ENCODE results near the gene FAM53A.
A peak's percentile ranks its signal among the peaks of the same experiment; 100 is the strongest.
"Not testable (repeated sequence)": the region's sequence is repeated elsewhere in the genome, so short reads cannot be mapped to it uniquely, and the experiment has no call there.

Gene FAM53A

DNA sequence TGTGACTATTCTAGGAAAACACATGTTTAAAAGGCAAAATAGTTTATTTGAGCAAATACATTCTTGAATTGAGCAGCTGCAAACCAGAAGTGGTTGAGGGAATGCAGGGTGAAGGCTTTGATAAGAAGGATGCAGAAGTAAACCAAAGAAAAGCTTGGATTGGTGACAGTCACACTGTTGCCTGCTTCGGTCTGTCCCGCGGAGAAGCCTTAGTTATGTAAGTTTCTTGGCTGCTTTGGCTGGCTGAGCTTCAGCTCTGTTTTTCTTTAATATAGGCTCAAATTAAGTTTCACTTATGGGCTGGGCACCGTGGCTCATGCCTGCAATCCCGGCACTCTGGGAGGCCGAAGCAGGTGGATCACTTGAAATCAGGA lies 67.6 kb downstream of the FAM53A start:
- no peak for DNase-seq

DNA sequence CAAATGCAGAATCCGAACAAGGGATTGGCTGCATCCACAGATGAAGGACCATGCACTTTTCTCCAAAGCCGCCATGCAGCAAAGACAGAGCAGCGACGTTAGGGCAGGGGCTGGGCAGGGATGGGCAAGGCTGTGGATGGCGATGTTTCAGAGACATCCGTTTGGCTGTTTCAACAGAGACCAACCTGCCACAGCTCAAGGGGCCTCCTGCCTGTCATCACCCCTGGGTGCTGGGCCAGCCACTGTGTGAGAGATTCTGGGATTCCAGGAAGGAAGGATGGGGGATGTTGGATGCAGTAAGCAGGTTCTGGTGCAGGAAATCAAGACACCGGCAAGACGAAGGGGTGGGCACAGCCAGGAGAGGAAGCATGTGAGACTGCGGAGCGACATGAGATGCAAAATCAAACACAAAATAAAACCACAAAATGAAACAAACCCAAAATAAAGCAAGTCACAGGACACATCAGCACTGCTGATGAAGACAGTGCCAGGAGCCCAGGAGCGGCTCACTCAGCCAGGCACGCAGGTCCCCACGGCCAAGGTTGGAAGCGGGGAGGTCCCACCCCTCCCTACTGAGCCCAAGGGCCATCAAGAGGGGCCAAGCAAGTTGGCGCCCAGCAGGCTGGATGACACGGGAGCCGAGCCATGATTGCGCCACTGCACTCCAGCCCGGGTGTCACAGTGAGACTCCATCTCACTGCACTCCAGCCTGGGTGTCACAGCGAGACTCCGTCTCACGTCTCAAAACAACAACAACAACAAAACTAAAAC lies 68.1 kb downstream of the FAM53A start:
- DNase-seq = peak; percentile 10

DNA sequence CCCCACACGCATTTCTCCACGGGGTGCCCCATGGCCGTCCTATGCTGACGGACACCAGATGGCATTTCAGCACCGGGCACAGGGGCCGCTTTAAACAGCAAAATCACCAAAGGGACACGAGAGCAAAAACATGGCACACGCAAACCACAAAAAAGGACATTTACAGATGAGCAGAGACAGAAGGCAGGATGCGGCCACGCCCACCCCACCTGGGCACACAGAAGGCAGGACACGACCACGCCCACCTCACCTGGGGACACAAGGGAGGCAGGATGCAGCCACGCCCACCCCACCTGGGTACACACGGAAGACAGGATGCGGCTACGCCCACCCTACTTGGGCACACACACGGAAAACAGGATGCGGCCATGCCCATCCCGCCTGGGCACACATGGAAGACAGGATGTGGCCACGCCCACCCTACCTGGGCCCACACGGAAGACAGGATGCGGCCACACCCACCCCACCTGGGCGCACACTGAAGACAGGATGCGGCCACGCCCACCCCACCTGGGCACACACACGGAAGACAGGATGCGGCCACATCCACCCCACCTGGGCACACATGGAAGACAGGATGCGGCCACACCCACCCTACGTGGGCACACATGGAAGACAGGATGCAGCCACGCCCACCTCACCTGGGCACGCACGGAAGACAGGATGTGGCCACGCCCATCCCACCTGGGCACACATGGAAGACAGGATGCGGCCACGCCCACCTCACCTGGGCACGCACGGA lies 69.1 kb downstream of the FAM53A start:
- DNase-seq = peak; percentile 30

- peak; percentile 7 for DNase-seq
Measured at GRCh38 chr4:1614502-1614853, 69.6 kb downstream of the FAM53A start.

GRCh38 chr4:1614049-1614448 lies 70.1 kb downstream of the FAM53A start:
- DNase-seq = no peak

DNA sequence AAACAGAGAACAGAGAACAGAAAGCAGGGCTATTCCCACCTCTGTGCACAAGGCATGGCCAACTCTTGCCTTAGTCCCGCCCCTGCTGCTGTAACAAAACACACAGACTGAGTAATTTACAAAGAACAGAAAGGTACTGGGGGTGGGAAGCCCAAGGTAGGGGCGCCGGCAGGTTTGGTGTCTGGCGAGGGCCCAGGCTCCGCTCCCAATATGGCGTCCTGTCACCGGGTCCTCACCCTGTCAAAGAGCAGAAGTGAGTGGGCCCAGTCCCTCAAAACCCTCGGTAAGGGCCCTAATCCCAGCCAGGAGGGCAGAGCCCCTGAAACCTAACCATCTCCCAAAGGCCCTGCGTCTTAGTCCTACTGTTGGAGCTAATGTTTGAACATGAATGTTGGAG lies 71.0 kb downstream of the FAM53A start:
- DNase-seq = no peak

- no peak for DNase-seq
Measured at GRCh38 chr4:1612278-1613098, 71.6 kb downstream of the FAM53A start.

GRCh38 chr4:1611501-1611870 lies 72.6 kb downstream of the FAM53A start:
- DNase-seq = no peak

DNA sequence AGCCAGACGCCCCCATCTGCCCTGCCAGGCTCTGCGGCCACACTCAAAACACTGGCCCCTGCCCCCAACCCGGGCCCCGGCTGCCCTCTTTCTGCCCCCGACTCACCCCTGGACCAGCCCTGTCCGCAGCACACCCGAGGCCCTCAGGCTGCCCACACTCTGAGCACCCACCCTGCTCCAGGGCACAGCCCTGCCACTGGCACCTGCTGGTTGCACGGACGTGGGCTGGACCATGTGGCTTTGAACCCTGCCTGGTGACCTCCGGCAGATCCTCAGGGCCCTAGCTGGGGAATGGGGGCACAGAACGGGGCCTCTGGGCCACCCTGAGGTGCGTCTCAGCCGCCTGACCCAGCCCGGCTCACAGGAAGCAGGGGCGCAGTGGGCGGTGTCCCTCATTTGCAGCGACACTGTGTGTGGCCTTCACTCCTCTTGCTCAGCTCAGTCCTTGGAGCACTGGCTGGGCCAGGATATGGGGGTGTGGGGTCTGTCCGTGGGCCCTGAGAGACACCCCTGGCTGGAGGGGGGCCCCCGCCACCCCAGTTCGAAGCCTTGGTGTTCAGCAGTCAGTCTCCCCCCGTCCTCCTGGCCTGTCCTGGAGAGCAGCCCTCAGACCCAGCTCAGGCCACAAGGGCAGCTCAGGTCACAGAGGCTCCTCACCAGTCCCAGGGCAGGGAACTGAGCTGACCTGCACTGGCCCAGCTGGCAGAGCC lies 73.2 kb downstream of the FAM53A start:
- DNase-seq = no peak

DNA sequence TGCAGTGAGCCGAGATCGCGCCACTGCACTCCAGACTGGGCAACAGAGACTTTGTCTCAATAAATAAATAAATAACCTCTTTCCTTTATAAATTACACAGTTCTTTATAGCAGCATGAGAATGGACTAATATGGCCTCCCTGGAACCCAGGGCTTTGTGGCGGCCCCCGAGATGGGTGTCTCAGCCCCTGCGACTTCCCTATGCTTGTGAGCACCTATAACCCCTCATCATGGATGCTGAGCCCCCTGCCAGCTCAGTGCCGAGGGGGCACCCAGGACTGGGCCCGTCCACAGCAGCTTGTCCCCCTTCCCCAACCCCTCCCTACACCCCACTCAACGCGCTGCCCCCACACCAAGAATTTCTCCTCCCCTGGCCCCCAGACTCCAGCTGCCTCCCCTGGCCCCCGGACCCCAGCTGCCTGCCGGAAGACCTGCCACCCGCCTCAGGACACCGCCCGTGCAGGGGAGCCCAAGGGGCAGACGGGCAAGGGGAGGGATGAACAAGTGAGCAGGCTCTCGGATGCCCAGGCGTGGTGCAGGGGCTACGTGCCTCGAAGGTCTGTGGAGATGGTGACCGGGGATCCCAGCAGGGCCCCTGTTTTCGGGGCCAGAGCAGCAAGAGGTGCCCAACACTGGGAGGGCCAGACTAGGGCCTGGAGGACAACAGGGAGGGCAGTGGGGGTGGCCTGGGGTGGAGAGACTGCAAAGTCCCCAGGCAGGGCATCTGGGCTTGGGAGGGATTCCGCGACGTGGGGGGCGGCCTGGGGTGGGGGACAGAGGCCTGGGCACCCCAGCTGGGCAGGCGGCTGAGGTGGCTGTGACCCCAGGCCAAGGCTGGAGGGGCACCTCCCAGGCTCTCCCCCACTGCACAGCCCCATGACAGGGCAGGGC lies 74.0 kb downstream of the FAM53A start:
- DNase-seq = no peak

- no peak for DNase-seq
Measured at GRCh38 chr4:1608821-1609500, 75.2 kb downstream of the FAM53A start.

DNA sequence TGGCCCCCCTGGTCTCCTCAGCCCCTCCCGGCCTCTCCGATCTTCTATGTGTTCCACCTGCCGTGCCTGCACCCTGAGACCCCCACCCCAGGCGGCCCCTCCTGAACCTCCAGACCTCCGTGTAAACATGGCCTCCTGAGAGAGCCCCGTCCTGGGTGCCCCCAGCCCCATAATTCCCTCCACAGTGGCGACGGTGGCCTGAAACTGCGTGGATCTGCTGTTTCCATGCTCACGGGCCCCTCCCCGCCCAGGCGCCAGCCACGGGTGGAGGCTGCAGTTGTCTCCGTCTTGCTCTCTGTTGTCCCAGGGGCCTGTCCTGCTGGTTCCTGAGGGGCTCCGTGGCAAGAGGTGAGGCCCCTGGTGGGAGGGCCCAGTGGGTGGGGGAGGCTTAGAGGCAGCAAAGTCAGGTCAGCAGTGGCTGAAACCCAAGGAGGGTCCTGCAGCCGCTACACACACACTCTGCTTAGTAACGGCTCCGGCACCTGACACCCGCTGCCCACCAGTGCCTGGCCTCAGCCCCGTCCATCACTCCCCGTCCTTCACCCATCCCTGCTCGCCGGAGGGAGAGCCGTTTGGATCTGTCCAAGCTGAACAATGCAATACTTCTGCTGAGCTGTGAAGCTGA lies 75.8 kb downstream of the FAM53A start:
- DNase-seq = no peak

DNA sequence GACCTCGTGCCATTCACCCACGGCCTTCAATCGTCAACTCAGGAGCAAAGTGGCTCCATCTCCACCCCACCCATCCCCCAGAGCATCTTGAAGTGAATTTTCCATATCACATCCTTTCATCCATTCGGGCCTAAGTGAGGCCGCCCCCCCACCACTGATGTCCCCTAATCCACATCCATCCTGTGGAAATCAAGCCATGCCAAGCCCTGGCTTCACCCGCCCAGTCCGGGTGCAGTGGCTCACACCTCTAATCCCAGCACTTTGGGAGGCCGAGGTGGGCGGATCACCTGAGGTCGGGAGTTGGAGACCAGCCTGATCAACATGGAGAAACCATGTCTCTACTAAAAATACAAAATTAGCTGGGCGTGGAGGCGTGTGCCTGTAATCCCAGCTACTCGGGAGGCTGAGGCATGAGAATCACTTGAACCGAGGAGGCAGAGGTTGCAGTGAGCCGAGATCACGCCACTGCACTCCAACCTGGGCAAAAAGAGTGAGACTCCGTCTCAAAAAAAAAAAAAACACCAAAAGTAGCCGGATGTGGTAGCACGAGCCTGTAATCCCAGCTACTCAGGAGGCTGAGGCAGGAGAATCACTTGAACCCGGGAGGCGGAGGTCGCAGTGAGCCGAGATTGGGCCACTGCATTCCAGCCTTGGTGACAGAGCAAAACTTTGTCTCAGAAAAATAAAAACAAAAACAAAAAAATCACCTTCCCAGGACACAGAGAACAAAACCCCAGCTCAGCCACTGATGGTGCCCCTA lies 76.5 kb downstream of the FAM53A start:
- not testable (repeated sequence) for DNase-seq

GRCh38 chr4:1604706-1605205 lies 79.4 kb downstream of the FAM53A start:
- DNase-seq = peak; percentile 78

- no peak for DNase-seq
Measured at GRCh38 chr4:1604181-1604705, 79.9 kb downstream of the FAM53A start.

GRCh38 chr4:1603413-1604135 lies 80.5 kb downstream of the FAM53A start:
- no peak for DNase-seq

- no peak for DNase-seq
Measured at GRCh38 chr4:1602655-1603412, 81.3 kb downstream of the FAM53A start.

All from CD4-positive, alpha-beta T cell treated with Interleukin-21 for 1 hour (primary cell).